Neuronal stem cell (in vitro differentiated cells): Measurements from ENCODE around the gene SUSD2.

Experiments
- DNase-seq: peaks from one replicate; pipeline ENCODE4 v3.0.0-alpha.2; 2013; ENCODE audit warnings: low spot score
- H2AFZ ChIP-seq: one replicate; pipeline ENCODE4 v1.6.1; 2013; ENCODE audit warnings: mild to moderate bottlenecking, low read length, inconsistent platforms
- H2AK5ac ChIP-seq: 2 replicates; pipeline ENCODE4 v1.6.1; 2013; ENCODE audit warnings: low read depth, mild to moderate bottlenecking, inconsistent platforms, low read length, moderate library complexity, mixed read lengths
- H2BK120ac ChIP-seq: 2 replicates; pipeline ENCODE4 v1.6.1; 2013; ENCODE audit warnings: low read depth, mild to moderate bottlenecking, inconsistent platforms, low read length, moderate library complexity, mixed read lengths
- H2BK12ac ChIP-seq: one replicate; pipeline ENCODE4 v1.6.1; 2013; ENCODE audit warnings: low read length, inconsistent platforms
- H2BK15ac ChIP-seq: 2 replicates; pipeline ENCODE4 v1.6.1; 2013; ENCODE audit warnings: mild to moderate bottlenecking, low read length, inconsistent platforms, mixed read lengths
- H2BK5ac ChIP-seq: one replicate; pipeline ENCODE4 v1.6.1; 2013; ENCODE audit warnings: inconsistent platforms, mild to moderate bottlenecking, low read length, moderate library complexity
- H3K14ac ChIP-seq: one replicate; pipeline ENCODE4 v1.6.1; 2013; ENCODE audit warnings: low read length, inconsistent platforms
- H3K18ac ChIP-seq: 2 replicates; pipeline ENCODE4 v1.6.1; 2013; ENCODE audit warnings: low read length, inconsistent platforms
- H3K23ac ChIP-seq: 2 replicates; pipeline ENCODE4 v1.6.1; 2013; ENCODE audit warnings: low read depth, mild to moderate bottlenecking, mixed read lengths, low read length, inconsistent platforms; ENCODE audit not compliant: poor library complexity
- H3K27ac ChIP-seq: replicated peaks from 3 replicates; pipeline ENCODE4 v1.5.1; 2013; ENCODE audit warnings: low read length, inconsistent platforms
- H3K27me3 ChIP-seq, 3 experiments: 2 replicates each; pipeline ENCODE4 v1.6.1; 2013; ENCODE audit warnings: low read length in 3 of 3, mild to moderate bottlenecking in 2 of 3, inconsistent platforms in 1 of 3, low read depth in 1 of 3, mixed read lengths in 1 of 3, moderate library complexity in 1 of 3; ENCODE audit not compliant: control insufficient read depth in 3 of 3, insufficient read depth in 3 of 3
- H3K36me3 ChIP-seq, 2 donors: replicated peaks in 1 of 2; 2 replicates each; pipeline ENCODE4 v1.6.1; 2013; ENCODE audit warnings: low read length in 2 of 2; ENCODE audit not compliant: control insufficient read depth in 2 of 2, insufficient read depth in 2 of 2
- H3K4ac ChIP-seq: 2 replicates; pipeline ENCODE4 v1.6.1; 2013; ENCODE audit warnings: inconsistent platforms, mild to moderate bottlenecking, low read length, moderate library complexity
- H3K4me1 ChIP-seq, 2 donors: 1 replicate in 1 of 2; 2 replicates in 1 of 2; pipeline ENCODE4 v1.6.1; 2013; ENCODE audit warnings: low read length in 2 of 2, low read depth in 1 of 2; ENCODE audit not compliant: control insufficient read depth in 2 of 2, insufficient read depth in 1 of 2
- H3K4me2 ChIP-seq: one replicate; pipeline ENCODE4 v1.6.1; 2013; ENCODE audit warnings: mild to moderate bottlenecking, low read length, inconsistent platforms; ENCODE audit not compliant: insufficient read depth, poor library complexity, severe bottlenecking
- H3K4me3 ChIP-seq, 2 donors: 2 replicates each; pipeline ENCODE4 v1.5.1; 2013; ENCODE audit warnings: low read length in 2 of 2, mild to moderate bottlenecking in 2 of 2, inconsistent platforms in 1 of 2, moderate library complexity in 1 of 2
- H3K79me1 ChIP-seq: one replicate; pipeline ENCODE4 v1.6.1; 2013; ENCODE audit warnings: low read depth, mild to moderate bottlenecking, inconsistent platforms, low read length, moderate library complexity
- H3K9ac ChIP-seq: one replicate; pipeline ENCODE4 v1.6.1; 2013; ENCODE audit warnings: mild to moderate bottlenecking, low read depth, low read length, inconsistent platforms; ENCODE audit not compliant: poor library complexity
- H3K9me3 ChIP-seq, 2 donors: replicated peaks in 1 of 2; 2 replicates each; pipeline versions ENCODE3 to v1.6.1; 2013; ENCODE audit warnings: low read length in 2 of 2, mild to moderate bottlenecking in 2 of 2, inconsistent platforms in 1 of 2, low read depth in 1 of 2, mixed read lengths in 1 of 2, moderate library complexity in 1 of 2; ENCODE audit not compliant: control insufficient read depth in 2 of 2, insufficient read depth in 1 of 2
- H4K8ac ChIP-seq: one replicate; pipeline ENCODE4 v1.6.1; 2013; ENCODE audit warnings: low read depth, mild to moderate bottlenecking, inconsistent platforms, low read length, moderate library complexity
- H4K91ac ChIP-seq: one replicate; pipeline ENCODE4 v1.6.1; 2013; ENCODE audit warnings: low read length, low read depth, mild to moderate bottlenecking, inconsistent platforms; ENCODE audit not compliant: poor library complexity
- WGBS, 2 donors: extraction: QIAGEN DNeasy Blood & Tissue Kit; methylation state at CpG; one replicate each; pipeline ENCODE4 v1.1.7; 2013; ENCODE audit warnings: missing lambda C conversion rate in 2 of 2, mixed read lengths in 1 of 2; ENCODE audit not compliant: insufficient read length in 2 of 2, insufficient replicate concordance in 1 of 2; ENCODE audit errors: extremely low coverage in 2 of 2; 5-methylcytosine and 5-hydroxymethylcytosine counted together

Gene SUSD2

DNA sequence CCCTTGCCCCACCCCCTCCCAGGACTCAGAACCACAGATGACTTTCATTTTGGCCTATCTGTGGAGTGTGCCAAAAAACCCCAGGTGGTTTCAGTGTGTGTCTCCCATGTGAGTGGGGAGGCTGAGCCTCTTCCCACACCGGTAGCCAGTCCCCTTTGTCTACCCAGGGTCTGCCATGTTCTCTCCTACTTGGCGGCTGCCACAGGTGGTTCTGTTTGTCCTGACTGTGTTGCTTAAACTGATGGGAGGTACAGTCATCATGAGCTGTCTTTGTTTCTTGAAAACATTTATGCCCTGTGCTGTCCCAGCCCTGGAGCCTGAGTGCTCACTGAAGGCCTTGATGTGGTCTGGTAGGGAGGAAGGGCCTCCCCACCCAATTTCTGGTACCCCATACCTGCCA, 39.7 kb upstream of the SUSD2 start:
- H2AFZ ChIP-seq, result no peak overlapping the region
- no peak overlapping the region for H3K14ac ChIP-seq
- no peak overlapping the region for H2BK12ac ChIP-seq
- H3K18ac ChIP-seq, result no peak overlapping the region
- H4K8ac ChIP-seq, result no peak overlapping the region
- H2AK5ac ChIP-seq, result no peak overlapping the region
- H3K9ac ChIP-seq, result no peak overlapping the region
- H3K27me3 ChIP-seq, result no peaks in the 10 kb centered on the region
- WGBS, 2 donors, result no CpG with 5 or more reads among the region's 2 CpGs
- H2BK120ac ChIP-seq, result no peak overlapping the region
- no peak overlapping the region for H3K4me3 ChIP-seq
- no peak overlapping the region for H3K27ac ChIP-seq
- H3K4me1 ChIP-seq, result peaks cover 0 to 12% of the 10 kb centered on the region in 2 donors
- H3K4me2 ChIP-seq, result no peak overlapping the region
- no peak overlapping the region for H3K4ac ChIP-seq
- no peak overlapping the region for H2BK5ac ChIP-seq
- H3K79me1 ChIP-seq, result peaks cover 2% of the 10 kb centered on the region
- no peaks in the 10 kb centered on the region for H3K9me3 ChIP-seq
- no peak overlapping the region for H4K91ac ChIP-seq
- no peak overlapping the region for H3K23ac ChIP-seq
- peaks cover 6 to 40% of the 10 kb centered on the region in 2 donors for H3K36me3 ChIP-seq
- no peak for DNase-seq
- no peak overlapping the region for H2BK15ac ChIP-seq

DNA sequence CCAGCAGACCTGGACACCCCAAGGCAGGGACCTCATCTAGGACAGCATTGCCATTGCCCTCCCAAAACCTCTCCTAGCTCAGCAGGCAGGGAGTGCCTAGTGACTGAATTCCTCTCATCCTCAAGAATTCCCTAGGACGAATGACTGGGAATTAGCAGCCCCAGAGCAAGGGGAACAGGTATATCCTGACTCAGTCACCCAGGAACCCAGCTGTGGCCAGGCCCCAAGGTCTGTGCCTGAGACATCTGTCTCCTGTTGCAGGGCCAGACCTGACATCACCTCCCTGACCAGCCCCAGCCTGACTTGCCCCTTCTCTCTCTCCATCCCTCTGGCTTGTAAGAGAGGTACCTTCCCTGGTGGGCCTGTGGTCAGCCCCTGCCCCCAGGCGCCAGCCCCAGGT, 39.0 kb upstream of the SUSD2 start:
- no peak overlapping the region for H2AK5ac ChIP-seq
- no peak overlapping the region for H3K14ac ChIP-seq
- peaks cover 2% of the 10 kb centered on the region for H3K79me1 ChIP-seq
- no peak overlapping the region for H3K9ac ChIP-seq
- H3K27me3 ChIP-seq, result no peaks in the 10 kb centered on the region
- no peak overlapping the region for H3K27ac ChIP-seq
- peaks cover 3 to 17% of the 10 kb centered on the region in 2 donors for H3K4me1 ChIP-seq
- no peak overlapping the region for H4K91ac ChIP-seq
- H3K9me3 ChIP-seq, result no peaks in the 10 kb centered on the region
- no peak overlapping the region for H4K8ac ChIP-seq
- no peak for DNase-seq
- no peak overlapping the region for H3K18ac ChIP-seq
- WGBS, 2 donors, result no CpG with 5 or more reads among the region's 2 CpGs
- H3K36me3 ChIP-seq, result peaks cover 6 to 34% of the 10 kb centered on the region in 2 donors
- no peak overlapping the region for H3K23ac ChIP-seq
- H2BK15ac ChIP-seq, result no peak overlapping the region
- H2AFZ ChIP-seq, result no peak overlapping the region
- H2BK12ac ChIP-seq, result no peak overlapping the region
- H2BK120ac ChIP-seq, result no peak overlapping the region
- no peak overlapping the region for H2BK5ac ChIP-seq
- no peak overlapping the region for H3K4me3 ChIP-seq
- H3K4me2 ChIP-seq, result no peak overlapping the region
- H3K4ac ChIP-seq, result no peak overlapping the region

DNA sequence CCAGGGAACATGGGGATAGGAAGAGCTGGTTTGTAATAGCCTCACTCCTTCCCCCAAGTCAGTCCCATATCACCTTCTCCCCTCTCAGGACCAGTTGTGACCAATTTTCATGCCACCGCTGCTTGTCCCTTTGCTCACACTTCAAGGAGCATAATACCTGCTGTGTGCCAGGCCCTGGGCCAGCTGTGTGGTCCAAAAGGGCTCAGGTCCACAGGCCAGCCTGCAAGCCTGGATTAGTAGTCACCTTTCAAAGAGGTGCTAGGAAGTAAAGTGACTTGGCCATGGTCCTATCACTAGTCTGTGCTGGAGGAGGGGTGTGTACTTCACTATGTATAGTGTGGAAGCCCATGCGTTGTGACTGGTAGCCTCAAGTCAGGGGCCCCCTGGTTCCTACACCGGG, 38.5 kb upstream of the SUSD2 start:
- peak overlapping the region; percentile 4 for H2BK5ac ChIP-seq
- no peak overlapping the region for H3K18ac ChIP-seq
- H4K8ac ChIP-seq, result no peak overlapping the region
- H3K4me2 ChIP-seq, result no peak overlapping the region
- H3K23ac ChIP-seq, result no peak overlapping the region
- H3K4me1 ChIP-seq, result peaks cover 8 to 21% of the 10 kb centered on the region in 2 donors
- no peak overlapping the region for H4K91ac ChIP-seq
- H3K9me3 ChIP-seq, result no peaks in the 10 kb centered on the region
- H3K27me3 ChIP-seq, result no peaks in the 10 kb centered on the region
- no peak overlapping the region for H3K4ac ChIP-seq
- no peak overlapping the region for H2BK15ac ChIP-seq
- no peak overlapping the region for H3K9ac ChIP-seq
- no peak overlapping the region for H3K14ac ChIP-seq
- H3K27ac ChIP-seq, result no peak overlapping the region
- peaks cover 2% of the 10 kb centered on the region for H3K79me1 ChIP-seq
- no peak for DNase-seq
- H2BK12ac ChIP-seq, result no peak overlapping the region
- no peak overlapping the region for H2AK5ac ChIP-seq
- no CpG with 5 or more reads among the region's 3 CpGs for WGBS, 2 donors
- H3K4me3 ChIP-seq, result no peak overlapping the region
- H2AFZ ChIP-seq, result no peak overlapping the region
- H2BK120ac ChIP-seq, result no peak overlapping the region
- peaks cover 9 to 28% of the 10 kb centered on the region in 2 donors for H3K36me3 ChIP-seq

DNA sequence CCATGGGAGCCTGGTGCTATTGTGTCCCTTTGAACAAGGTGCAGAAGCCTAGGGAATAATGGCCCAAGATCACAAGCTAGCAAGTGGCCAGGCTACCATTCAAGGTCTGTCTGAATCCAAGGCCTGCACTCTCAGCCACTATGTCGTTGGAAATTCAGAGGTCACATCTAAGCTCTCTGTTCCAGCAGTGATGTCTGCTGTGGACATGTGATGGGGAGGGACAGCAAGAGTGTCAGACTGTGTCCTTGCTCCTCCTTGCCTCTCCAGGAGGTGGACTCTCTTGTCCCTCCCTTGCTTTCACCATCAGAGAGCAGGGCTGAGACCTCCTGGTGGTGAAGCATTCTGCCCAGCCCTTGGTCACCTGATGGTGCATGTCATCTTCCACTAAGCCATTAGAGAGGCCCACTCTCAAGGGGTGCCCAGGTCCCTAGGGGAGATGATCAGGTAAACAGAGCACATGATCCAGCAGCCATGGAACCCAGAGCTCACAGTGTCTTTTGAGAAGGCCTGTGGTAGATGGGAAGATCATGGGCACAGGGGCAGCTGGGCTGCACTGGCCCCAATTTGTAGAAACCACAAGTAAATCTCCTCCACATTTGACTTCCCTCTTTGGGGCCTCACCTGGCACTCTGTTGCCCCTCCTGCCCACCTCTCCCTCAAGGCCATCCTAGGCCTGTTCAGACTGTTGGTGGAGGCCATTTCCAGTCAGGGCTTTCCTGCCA, 37.1 kb upstream of the SUSD2 start:
- peaks cover 8 to 21% of the 10 kb centered on the region in 2 donors for H3K4me1 ChIP-seq

More for the DNA sequence above, 37.1 kb upstream of the SUSD2 start:
- no peak overlapping the region for H2BK15ac ChIP-seq
- H2BK5ac ChIP-seq, result no peak overlapping the region
- no peaks in the 10 kb centered on the region for H3K27me3 ChIP-seq
- H2AFZ ChIP-seq, result no peak overlapping the region
- no peak overlapping the region for H2AK5ac ChIP-seq
- no peak overlapping the region for H3K23ac ChIP-seq
- no peak overlapping the region for H3K14ac ChIP-seq
- H3K4ac ChIP-seq, result no peak overlapping the region
- H2BK12ac ChIP-seq, result no peak overlapping the region
- H3K18ac ChIP-seq, result no peak overlapping the region
- no peak overlapping the region for H2BK120ac ChIP-seq
- H3K27ac ChIP-seq, result no peak overlapping the region
- H3K9me3 ChIP-seq, result no peaks in the 10 kb centered on the region
- H3K36me3 ChIP-seq, result peaks cover 9 to 15% of the 10 kb centered on the region in 2 donors
- peak overlapping the region; percentile 77 for H3K9ac ChIP-seq
- no peak overlapping the region for H4K8ac ChIP-seq
- H4K91ac ChIP-seq, result no peak overlapping the region
- H3K79me1 ChIP-seq, result peaks cover 2% of the 10 kb centered on the region
- no CpG with 5 or more reads among the region's 1 CpG for WGBS, 2 donors
- H3K4me3 ChIP-seq, result no peak overlapping the region
- H3K4me2 ChIP-seq, result no peak overlapping the region
- DNase-seq, result no peak
